H1 (cell line): ENCODE data around the gene INSIG1. TPM values are rescaled to one million over a fixed set of nuclear protein-coding genes. Genes with fewer than 3 reads are reported as not detected.
A peak's percentile ranks its signal among the peaks of the same experiment; 100 is the strongest.

Experiments
- CTCF ChIA-PET: fragments of 300-600 bp; sonication (Branson Sonifier 250); formaldehyde crosslinking; loops from one replicate; lab custom pipeline; 2021; ENCODE audit not compliant: partially characterized antibody; lab: Charles Lee
- POLR2A ChIA-PET: fragments of 300-600 bp; sonication (Branson Sonifier 250); formaldehyde crosslinking; loops from one replicate; lab custom pipeline; 2021; ENCODE audit warnings: inconsistent platforms; ENCODE audit not compliant: partially characterized antibody; lab: Charles Lee
- DNase-seq, 2 experiments: peaks; one replicate each; pipeline versions ENCODE4 v3.0.0 to v3.0.0-alpha.2; 2010 to 2022; ENCODE audit warnings: low spot score in 2 of 2, low read depth in 1 of 2, mixed read lengths in 1 of 2
- FAIRE-seq: peaks from 2 replicates; lab custom pipeline; 2011; peaks lifted over from hg19 to GRCh38; lab: Jason Lieb, UNC
- H2AFZ ChIP-seq: 2 replicates; pipeline ENCODE4 v1.8.1; 2012; ENCODE audit warnings: low read length, inconsistent platforms
- H2AK5ac ChIP-seq: 2 replicates; pipeline ENCODE4 v1.6.1; 2013; ENCODE audit warnings: low read depth, low read length
- H2BK120ac ChIP-seq: replicated peaks from 2 replicates; pipeline ENCODE3; 2013; ENCODE audit warnings: low read depth, low read length, inconsistent platforms
- H2BK12ac ChIP-seq: 2 replicates; pipeline ENCODE4 v1.6.1; 2013; ENCODE audit warnings: low read depth, low read length
- H2BK15ac ChIP-seq: 2 replicates; pipeline ENCODE4 v1.6.1; 2013; ENCODE audit warnings: low read length
- H2BK20ac ChIP-seq: 2 replicates; pipeline ENCODE4 v1.6.1; 2013; ENCODE audit warnings: low read length
- H2BK5ac ChIP-seq: 2 replicates; pipeline ENCODE4 v1.6.1; 2013; ENCODE audit warnings: low read depth, low read length
- H3K14ac ChIP-seq: 2 replicates; pipeline ENCODE4 v1.6.1; 2013; ENCODE audit warnings: inconsistent platforms; ENCODE audit not compliant: insufficient read length
- H3K18ac ChIP-seq: 2 replicates; pipeline ENCODE4 v1.6.1; 2013; ENCODE audit warnings: low read length; ENCODE audit errors: extremely low read depth
- H3K23ac ChIP-seq: 2 replicates; pipeline ENCODE4 v1.6.1; 2013; ENCODE audit warnings: inconsistent platforms; ENCODE audit not compliant: insufficient read length
- H3K23me2 ChIP-seq: 2 replicates; pipeline ENCODE4 v1.6.1; 2013; ENCODE audit warnings: low read depth, low read length
- H3K27ac ChIP-seq: 2 replicates; pipeline ENCODE4 v1.6.1; 2011; ENCODE audit warnings: low read depth, low read length, inconsistent platforms
- H3K27me3 ChIP-seq, 4 experiments: replicated peaks in 1 of 4; 1 replicate in 1 of 4; 2 replicates in 3 of 4; pipeline versions ENCODE4 v1.6.1 to v1.8.1; 2011 to 2013; ENCODE audit warnings: low read length in 3 of 4, mild to moderate bottlenecking in 3 of 4, inconsistent platforms in 2 of 4, mixed read lengths in 2 of 4, moderate library complexity in 1 of 4; ENCODE audit not compliant: control insufficient read depth in 3 of 4, insufficient read depth in 3 of 4; ENCODE audit errors: extremely low read depth in 1 of 4
- H3K36me3 ChIP-seq, 4 experiments: 2 replicates each; pipeline versions ENCODE4 v1.6.1 to v1.8.1; 2011 to 2013; ENCODE audit warnings: mild to moderate bottlenecking in 4 of 4, low read length in 3 of 4, moderate library complexity in 2 of 4, control low read depth in 1 of 4, inconsistent platforms in 1 of 4; ENCODE audit not compliant: insufficient read depth in 4 of 4, control insufficient read depth in 2 of 4
- H3K4ac ChIP-seq: replicated peaks from 2 replicates; pipeline ENCODE3; 2013; ENCODE audit warnings: low read length, low read depth, mixed read lengths, inconsistent platforms; ENCODE audit not compliant: insufficient read length
- H3K4me1 ChIP-seq, 4 experiments: replicated peaks in 1 of 4; 1 replicate in 1 of 4; 2 replicates in 3 of 4; pipeline versions ENCODE4 v1.6.1 to v1.8.1; 2011 to 2013; ENCODE audit warnings: low read length in 3 of 4, inconsistent platforms in 2 of 4, mixed read lengths in 1 of 4; ENCODE audit not compliant: insufficient read depth in 4 of 4, control insufficient read depth in 3 of 4
- H3K4me2 ChIP-seq, 2 experiments: 2 replicates each; pipeline versions ENCODE4 v1.6.1 to v1.8.1; 2011 to 2013; ENCODE audit warnings: low read depth in 2 of 2, low read length in 2 of 2, control low read depth in 1 of 2, inconsistent platforms in 1 of 2, mild to moderate bottlenecking in 1 of 2; ENCODE audit not compliant: insufficient read depth in 1 of 2
- H3K4me3 ChIP-seq, 4 experiments: fragments of 200-600, 300-600 bp in 1 of 4; sonication (generic), shearing (Covaris generic), sonication (Bioruptor Twin) in 1 of 4; 2 replicates each; pipeline versions ENCODE4 v1.5.1 to v1.8.1; 2011 to 2016; ENCODE audit warnings: low read length in 4 of 4, low read depth in 3 of 4, control low read depth in 2 of 4, inconsistent platforms in 2 of 4, mild to moderate bottlenecking in 2 of 4, mixed read lengths in 1 of 4, moderate library complexity in 1 of 4; ENCODE audit not compliant: insufficient read depth in 2 of 4; ENCODE audit errors: extremely low read depth in 1 of 4
- H3K56ac ChIP-seq: replicated peaks from 2 replicates; pipeline ENCODE3; 2013; ENCODE audit warnings: low read depth, mild to moderate bottlenecking, mixed read lengths, low read length, inconsistent platforms; ENCODE audit not compliant: insufficient read length
- H3K79me1 ChIP-seq: 2 replicates; pipeline ENCODE4 v1.6.1; 2013; ENCODE audit warnings: low read depth, low read length, control low read depth
- H3K79me2 ChIP-seq, 2 experiments: 2 replicates each; pipeline versions ENCODE4 v1.6.1 to v1.8.1; 2012 to 2013; ENCODE audit warnings: low read length in 2 of 2, mild to moderate bottlenecking in 2 of 2, inconsistent platforms in 1 of 2; ENCODE audit not compliant: insufficient read depth in 2 of 2, control insufficient read depth in 1 of 2
- H3K9ac ChIP-seq, 4 experiments: replicated peaks in 1 of 4; 1 replicate in 1 of 4; 2 replicates in 3 of 4; pipeline versions ENCODE4 v1.6.1 to v1.8.1; 2011 to 2013; ENCODE audit warnings: low read depth in 3 of 4, low read length in 3 of 4, control low read depth in 2 of 4, mild to moderate bottlenecking in 2 of 4, moderate library complexity in 2 of 4, inconsistent platforms in 1 of 4; ENCODE audit errors: extremely low read depth in 1 of 4
- H3K9me3 ChIP-seq, 2 experiments: 2 replicates each; pipeline versions ENCODE4 v1.6.1 to v1.8.1; 2012 to 2013; ENCODE audit warnings: mild to moderate bottlenecking in 2 of 2, moderate library complexity in 2 of 2, control low read depth in 1 of 2, inconsistent platforms in 1 of 2, low read depth in 1 of 2, low read length in 1 of 2, mixed read lengths in 1 of 2; ENCODE audit not compliant: insufficient read depth in 2 of 2
- H4K20me1 ChIP-seq, 2 experiments: replicated peaks in 1 of 2; 2 replicates each; pipeline versions ENCODE3 to v1.8.1; 2011 to 2013; ENCODE audit warnings: inconsistent platforms in 2 of 2, low read length in 2 of 2, mild to moderate bottlenecking in 1 of 2; ENCODE audit not compliant: insufficient read depth in 2 of 2, control insufficient read depth in 1 of 2
- H4K5ac ChIP-seq: 2 replicates; pipeline ENCODE4 v1.6.1; 2013; ENCODE audit warnings: low read length, low read depth, mixed read lengths, inconsistent platforms; ENCODE audit not compliant: insufficient read length
- H4K8ac ChIP-seq: 2 replicates; pipeline ENCODE4 v1.8.0; 2013; ENCODE audit warnings: mild to moderate bottlenecking, moderate library complexity, low read length, inconsistent platforms; ENCODE audit not compliant: insufficient read depth; ENCODE audit errors: extremely low read depth
- H4K91ac ChIP-seq: replicated peaks from 2 replicates; pipeline ENCODE3; 2013; ENCODE audit warnings: low read length, mixed read lengths, inconsistent platforms; ENCODE audit not compliant: insufficient read length
- ATF2 ChIP-seq: IDR thresholded peaks from 2 replicates; pipeline ENCODE4 v1.6.1; 2012; ENCODE audit warnings: low read length, inconsistent platforms
- CBX8 ChIP-seq: fragments of 300-800, 300-1000 bp; sonication (generic); IDR thresholded peaks from 2 replicates; pipeline ENCODE4 v1.7.1; 2016; ENCODE audit warnings: low read depth, low read length, borderline replicate concordance
- FOSL1 ChIP-seq: IDR thresholded peaks from 2 replicates; pipeline ENCODE4 v1.6.1; 2011; ENCODE audit warnings: mild to moderate bottlenecking, low read depth, low read length, moderate library complexity; ENCODE audit not compliant: insufficient read depth
- POLR2AphosphoS5 ChIP-seq: IDR thresholded peaks from 2 replicates; pipeline ENCODE4 v1.6.1; 2011; ENCODE audit warnings: low read depth, low read length
- WGBS, 2 experiments: shearing (Covaris generic) in 1 of 2; methylation state at CpG; one replicate each; pipeline versions ENCODE4 v1.1.6 to v1.1.7; 2013 to 2015; ENCODE audit warnings: low lambda C conversion rate in 2 of 2, mixed read lengths in 2 of 2, inconsistent platforms in 1 of 2, low coverage in 1 of 2, missing lambda C conversion rate in 1 of 2; ENCODE audit not compliant: insufficient replicate concordance in 2 of 2, insufficient coverage in 1 of 2, insufficient read length in 1 of 2; ENCODE audit errors: extremely low coverage in 1 of 2, missing lambda C conversion rate in 1 of 2; 5-methylcytosine and 5-hydroxymethylcytosine counted together
- polyA plus RNA-seq, 7 experiments: library from polyadenylated mRNA; depleted of rRNA in 3 of 7; stranded (reverse) in 5 of 7; unstranded in 2 of 7; fragments of >200 nt in 5 of 7; fragments of 200-250 nt in 2 of 7; gene quantifications; 1 replicate in 5 of 7; 2 replicates in 1 of 7; 4 replicates in 1 of 7; pipeline versions ENCODE4 v1.2.1 to v1.2.3, GENCODE V29; 2011 to 2013; ENCODE audit warnings: missing spikeins in 2 of 7, mixed read lengths in 2 of 7
- total RNA-seq: library from RNA; stranded (reverse); fragmentation: NEBNext Ultra II Directional; extraction: Animal tissue kit (Norgen Biotek cat#: 25700); gene quantifications from 2 replicates; pipeline ENCODE4 v1.2.1, GENCODE V29; 2021

Gene INSIG1
- total and polyA plus RNA-seq, 2 of the 8 experiments (the other 6 are each of a cell fraction or from before 2014, with no cell fraction given): 40.0 to 58.4 TPM

GRCh38 chr7:155354371-155355048 lies 56.8 kb downstream of the INSIG1 start:
- Histone ChIP-seq H2AFZ (no peak overlapping the region), H3K14ac (no peak overlapping the region), H4K5ac (no peak overlapping the region), H3K27me3 (peaks cover 0 to 5% (median 0%) of the 10 kb centered on the region in 4 experiments; a peak in 2 of 7 replicates), H4K20me1 (peaks cover 0 to 8% of the 10 kb centered on the region in 2 experiments), H3K4me3 (no peak overlapping the region), H3K4me1 (peaks cover 0 to 3% (median under 1%) of the 10 kb centered on the region in 4 experiments; a peak in 1 of 7 replicates), H2BK120ac (no peak overlapping the region), H3K9me3 (peaks cover 3% of the 10 kb centered on the region in 2 experiments; a peak in 1 of 4 replicates), H3K23ac (no peak overlapping the region), H2BK20ac (no peak overlapping the region), H3K36me3 (no peaks in the 10 kb centered on the region), H3K79me1 (no peaks in the 10 kb centered on the region), H2BK5ac (no peak overlapping the region; the same call in 1 of the 2 replicates), H3K18ac (no peak overlapping the region), H4K8ac (no peak overlapping the region), H3K4ac (no peak overlapping the region), H4K91ac (peak overlapping the region; percentile 81), H3K79me2 (no peaks in the 10 kb centered on the region), H3K27ac (no peak overlapping the region), H2AK5ac (0 out of 2 replicates have a peak overlapping the region, but pooled peaks have one; percentile 39), H3K9ac (no peak overlapping the region), H3K56ac (no peak overlapping the region), H3K23me2 (no peaks in the 10 kb centered on the region), H2BK12ac (no peak overlapping the region), H2BK15ac (no peak overlapping the region), H3K4me2 (no peak overlapping the region)
- TF ChIP-seq ATF2: no peak
- no peak for TF ChIP-seq FOSL1
- no peak for TF ChIP-seq POLR2AphosphoS5
- TF ChIP-seq CBX8: no peak
- ChIA-PET POLR2A (no interaction called here), CTCF (interaction anchor here (0.8 to 2.6 kb wide), 5 partner anchors 10 to 137 kb away, joined by 4 to 12 read pairs (median 4); no protein-coding TSS in a partner anchor)
- DNase-seq (no peak), FAIRE-seq (no peak)
- WGBS, 2 experiments: 77% methylated on average over 20 of the region's 20 CpGs; no CpG with 5 or more reads in 1 of the 2 experiments
